ENCODE measurements around the gene CAMSAP2.

DNA sequence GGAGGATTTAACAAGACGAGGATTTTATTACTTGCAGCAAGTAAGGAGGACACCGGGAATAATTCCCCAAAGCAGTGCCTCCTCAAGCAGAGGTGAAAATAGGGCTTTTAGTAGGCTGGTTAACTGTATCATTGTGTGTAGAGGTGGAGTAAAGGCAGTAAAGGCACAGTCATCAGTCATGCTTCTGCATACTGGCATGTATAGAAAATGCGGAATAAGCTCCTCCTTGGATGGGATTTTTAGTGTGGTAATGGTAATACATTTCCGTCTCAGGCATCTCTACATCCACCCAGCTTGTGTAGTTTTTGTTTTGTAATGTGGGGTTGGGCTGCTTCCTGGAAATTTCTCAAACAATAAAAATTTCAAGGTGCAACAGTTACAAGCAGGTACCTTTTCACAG lies 106.7 kb downstream of the CAMSAP2 start:
- TF ChIP-seq, protein P1, sequence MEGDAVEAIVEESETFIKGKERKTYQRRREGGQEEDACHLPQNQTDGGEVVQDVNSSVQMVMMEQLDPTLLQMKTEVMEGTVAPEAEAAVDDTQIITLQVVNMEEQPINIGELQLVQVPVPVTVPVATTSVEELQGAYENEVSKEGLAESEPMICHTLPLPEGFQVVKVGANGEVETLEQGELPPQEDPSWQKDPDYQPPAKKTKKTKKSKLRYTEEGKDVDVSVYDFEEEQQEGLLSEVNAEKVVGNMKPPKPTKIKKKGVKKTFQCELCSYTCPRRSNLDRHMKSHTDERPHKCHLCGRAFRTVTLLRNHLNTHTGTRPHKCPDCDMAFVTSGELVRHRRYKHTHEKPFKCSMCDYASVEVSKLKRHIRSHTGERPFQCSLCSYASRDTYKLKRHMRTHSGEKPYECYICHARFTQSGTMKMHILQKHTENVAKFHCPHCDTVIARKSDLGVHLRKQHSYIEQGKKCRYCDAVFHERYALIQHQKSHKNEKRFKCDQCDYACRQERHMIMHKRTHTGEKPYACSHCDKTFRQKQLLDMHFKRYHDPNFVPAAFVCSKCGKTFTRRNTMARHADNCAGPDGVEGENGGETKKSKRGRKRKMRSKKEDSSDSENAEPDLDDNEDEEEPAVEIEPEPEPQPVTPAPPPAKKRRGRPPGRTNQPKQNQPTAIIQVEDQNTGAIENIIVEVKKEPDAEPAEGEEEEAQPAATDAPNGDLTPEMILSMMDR (IDR thresholded peaks at IDR 0.05), result no peak
- no peak for TF ChIP-seq POLR2A (IDR thresholded peaks at IDR 0.05)
